HG03439 (cell line): ENCODE data around the gene POLN.

ENCODE experiments used
- ATAC-seq: cut with Tn5 transposase; IDR thresholded peaks from one replicate; pipeline ENCODE4 v1.9.1; 2021; ENCODE audit warnings: mild to moderate bottlenecking, moderate library complexity; ENCODE audit not compliant: unreplicated experiment

Gene POLN

GRCh38 chr4:2062808-2063524 is 179.0 kb downstream of the POLN start:
- no peak for ATAC-seq

- no peak for ATAC-seq
These were observed 179.6 kb downstream of the POLN start for GRCh38 chr4:2062168-2062807.

GRCh38 chr4:2061186-2062131 is 180.5 kb downstream of the POLN start:
- no peak for ATAC-seq

- no peak for ATAC-seq
These were observed 181.2 kb downstream of the POLN start for GRCh38 chr4:2060611-2061185.

- no peak for ATAC-seq
These were observed 182.0 kb downstream of the POLN start for GRCh38 chr4:2059726-2060602.

GRCh38 chr4:2059046-2059725 is 182.7 kb downstream of the POLN start, which contains the start of gene NAT8L:
Gene NAT8L, plus strand, starts transcription at chr4:2059327. Its CDS starts 185 bp downstream, at chr4:2059512.
- no peak for ATAC-seq

- ATAC-seq, result no peak
These were observed 183.5 kb downstream of the POLN start for GRCh38 chr4:2058264-2059045.

- no peak for ATAC-seq
These were observed 184.4 kb downstream of the POLN start for GRCh38 chr4:2057382-2058065.

- no peak for ATAC-seq
These were observed 187.7 kb downstream of the POLN start for GRCh38 chr4:2054217-2054616.

- no peak for ATAC-seq
These were observed 190.8 kb downstream of the POLN start for GRCh38 chr4:2051086-2051485.

GRCh38 chr4:2049811-2050210 is 192.1 kb downstream of the POLN start:
- ATAC-seq, result no peak

GRCh38 chr4:2049381-2049780 is 192.5 kb downstream of the POLN start:
- no peak for ATAC-seq

GRCh38 chr4:2048831-2049230 is 193.1 kb downstream of the POLN start:
- no peak for ATAC-seq

- no peak for ATAC-seq
These were observed 193.9 kb downstream of the POLN start for GRCh38 chr4:2047781-2048581.

GRCh38 chr4:2047031-2047660 is 194.8 kb downstream of the POLN start:
- no peak for ATAC-seq

GRCh38 chr4:2046031-2046961 is 195.6 kb downstream of the POLN start:
- no peak for ATAC-seq
